Mucosa of rectum (tissue), 2 donors: ENCODE measurements around the gene TUFT1.

Source experiments
- H3K27ac ChIP-seq, 2 donors: one replicate each; pipeline ENCODE4 v1.7.0; 2013; ENCODE audit warnings: inconsistent platforms in 2 of 2, low read depth in 2 of 2, low read length in 2 of 2
- H3K27me3 ChIP-seq, 2 donors: one replicate each; pipeline ENCODE4 v1.7.0; 2013; ENCODE audit warnings: low read length in 2 of 2; ENCODE audit not compliant: control insufficient read depth in 2 of 2, insufficient read depth in 2 of 2
- H3K36me3 ChIP-seq, 2 donors: one replicate each; pipeline ENCODE4 v1.7.0; 2013; ENCODE audit warnings: low read length in 2 of 2; ENCODE audit not compliant: control insufficient read depth in 2 of 2, insufficient read depth in 2 of 2
- H3K4me1 ChIP-seq, 2 donors: one replicate each; pipeline ENCODE4 v1.7.0; 2013; ENCODE audit warnings: low read length in 2 of 2, mild to moderate bottlenecking in 1 of 2; ENCODE audit not compliant: control insufficient read depth in 2 of 2, insufficient read depth in 2 of 2
- H3K4me3 ChIP-seq, 2 donors: one replicate each; pipeline ENCODE4 v1.7.0; 2013; ENCODE audit warnings: low read length in 2 of 2
- H3K9ac ChIP-seq, 2 donors: one replicate each; pipeline ENCODE4 v1.7.0; 2013; ENCODE audit warnings: low read length in 2 of 2, low read depth in 1 of 2, mild to moderate bottlenecking in 1 of 2
- H3K9me3 ChIP-seq, 2 donors: one replicate each; pipeline ENCODE4 v1.7.0; 2013; ENCODE audit warnings: low read length in 2 of 2; ENCODE audit not compliant: control insufficient read depth in 2 of 2
- donor health status: healthy.
- donor health status: Normal muscosa, but diverticular disease.

The TUFT1 gene

GRCh38 chr1:151540021-151540981, at the start of gene TUFT1:
Gene TUFT1 (plus strand): TSS chr1:151540309. CDS start chr1:151540367, 58 bp downstream.
- Histone ChIP-seq H3K27ac (peak within 1 kb of the TSS; percentile 97 to 99), H3K4me3 (peak within 1 kb of the TSS; percentile 86 to 88), H3K36me3 (peaks cover 25 to 27% of the 10 kb centered on the region in 2 donors), H3K27me3 (no peaks in the 10 kb centered on the region), H3K9ac (peak within 1 kb of the TSS; percentile 92 to 98), H3K9me3 (no peaks in the 10 kb centered on the region), H3K4me1 (peaks cover 10 to 29% of the 10 kb centered on the region in 2 donors)

- Histone ChIP-seq H3K36me3 (no peaks in the 10 kb centered on the region), H3K27ac (no peak overlapping the region), H3K9me3 (no peaks in the 10 kb centered on the region), H3K4me3 (no peak overlapping the region), H3K9ac (no peak overlapping the region), H3K4me1 (no peaks in the 10 kb centered on the region), H3K27me3 (no peaks in the 10 kb centered on the region)
These were observed 48.5 kb upstream of the TUFT1 start for GRCh38 chr1:151491641-151492040.

GRCh38 chr1:151492120-151492519, 48.0 kb upstream of the TUFT1 start:
- H3K27me3 ChIP-seq = no peaks in the 10 kb centered on the region
- no peaks in the 10 kb centered on the region for H3K36me3 ChIP-seq
- no peaks in the 10 kb centered on the region for H3K9me3 ChIP-seq
- no peaks in the 10 kb centered on the region for H3K4me1 ChIP-seq
- no peak overlapping the region for H3K9ac ChIP-seq
- no peak overlapping the region for H3K4me3 ChIP-seq
- H3K27ac ChIP-seq = no peak overlapping the region

- no peak overlapping the region for H3K4me3 ChIP-seq
- no peak overlapping the region for H3K27ac ChIP-seq
- no peaks in the 10 kb centered on the region for H3K4me1 ChIP-seq
- no peaks in the 10 kb centered on the region for H3K27me3 ChIP-seq
- H3K36me3 ChIP-seq = no peaks in the 10 kb centered on the region
- no peak overlapping the region for H3K9ac ChIP-seq
- H3K9me3 ChIP-seq = no peaks in the 10 kb centered on the region
These were observed 47.1 kb upstream of the TUFT1 start for GRCh38 chr1:151493042-151493441.

GRCh38 chr1:151494741-151495281, 45.3 kb upstream of the TUFT1 start:
- Histone ChIP-seq H3K4me3 (no peak overlapping the region), H3K9me3 (no peaks in the 10 kb centered on the region), H3K27ac (no peak overlapping the region), H3K36me3 (no peaks in the 10 kb centered on the region), H3K4me1 (peaks cover 3 to 9% of the 10 kb centered on the region in 2 donors), H3K27me3 (no peaks in the 10 kb centered on the region), H3K9ac (no peak overlapping the region)

GRCh38 chr1:151495316-151495715, 44.8 kb upstream of the TUFT1 start:
- Histone ChIP-seq H3K9me3 (no peaks in the 10 kb centered on the region), H3K4me3 (no peak overlapping the region), H3K9ac (no peak overlapping the region), H3K36me3 (no peaks in the 10 kb centered on the region), H3K4me1 (peaks cover 5 to 10% of the 10 kb centered on the region in 2 donors), H3K27ac (no peak overlapping the region), H3K27me3 (no peaks in the 10 kb centered on the region)

- no peaks in the 10 kb centered on the region for H3K27me3 ChIP-seq
- no peaks in the 10 kb centered on the region for H3K36me3 ChIP-seq
- peak overlapping the region in 1 of 2 donors; percentile 22 for H3K4me3 ChIP-seq
- peak overlapping the region; percentile 66 to 72 for H3K27ac ChIP-seq
- no peak overlapping the region for H3K9ac ChIP-seq
- H3K9me3 ChIP-seq = no peaks in the 10 kb centered on the region
- peaks cover 13 to 23% of the 10 kb centered on the region in 2 donors for H3K4me1 ChIP-seq
These were observed 40.7 kb upstream of the TUFT1 start for GRCh38 chr1:151499365-151499764.

- Histone ChIP-seq H3K27ac (peak overlapping the region; percentile 66 to 72), H3K27me3 (no peaks in the 10 kb centered on the region), H3K4me1 (peaks cover 13 to 23% of the 10 kb centered on the region in 2 donors), H3K9ac (no peak overlapping the region), H3K9me3 (no peaks in the 10 kb centered on the region), H3K4me3 (peak overlapping the region in 1 of 2 donors; percentile 22), H3K36me3 (no peaks in the 10 kb centered on the region)
These were observed 40.2 kb upstream of the TUFT1 start for GRCh38 chr1:151499930-151500329.

- Histone ChIP-seq H3K4me3 (no peak overlapping the region), H3K27me3 (no peaks in the 10 kb centered on the region), H3K36me3 (no peaks in the 10 kb centered on the region), H3K4me1 (peaks cover 13 to 23% of the 10 kb centered on the region in 2 donors), H3K9me3 (no peaks in the 10 kb centered on the region), H3K9ac (no peak overlapping the region), H3K27ac (peak overlapping the region; percentile 24 to 55)
These were observed 38.6 kb upstream of the TUFT1 start for GRCh38 chr1:151501474-151501873.

- H3K4me3 ChIP-seq = no peak overlapping the region
These were observed 37.9 kb upstream of the TUFT1 start for GRCh38 chr1:151502035-151502700.

More at GRCh38 chr1:151502035-151502700, 37.9 kb upstream of the TUFT1 start:
- H3K27ac ChIP-seq = peak overlapping the region; percentile 24 to 55
- H3K27me3 ChIP-seq = no peaks in the 10 kb centered on the region
- no peaks in the 10 kb centered on the region for H3K9me3 ChIP-seq
- H3K9ac ChIP-seq = no peak overlapping the region
- H3K4me1 ChIP-seq = peaks cover 13 to 23% of the 10 kb centered on the region in 2 donors
- H3K36me3 ChIP-seq = no peaks in the 10 kb centered on the region
